ENCODE measurements around the gene CDKAL1.

The CDKAL1 gene

DNA sequence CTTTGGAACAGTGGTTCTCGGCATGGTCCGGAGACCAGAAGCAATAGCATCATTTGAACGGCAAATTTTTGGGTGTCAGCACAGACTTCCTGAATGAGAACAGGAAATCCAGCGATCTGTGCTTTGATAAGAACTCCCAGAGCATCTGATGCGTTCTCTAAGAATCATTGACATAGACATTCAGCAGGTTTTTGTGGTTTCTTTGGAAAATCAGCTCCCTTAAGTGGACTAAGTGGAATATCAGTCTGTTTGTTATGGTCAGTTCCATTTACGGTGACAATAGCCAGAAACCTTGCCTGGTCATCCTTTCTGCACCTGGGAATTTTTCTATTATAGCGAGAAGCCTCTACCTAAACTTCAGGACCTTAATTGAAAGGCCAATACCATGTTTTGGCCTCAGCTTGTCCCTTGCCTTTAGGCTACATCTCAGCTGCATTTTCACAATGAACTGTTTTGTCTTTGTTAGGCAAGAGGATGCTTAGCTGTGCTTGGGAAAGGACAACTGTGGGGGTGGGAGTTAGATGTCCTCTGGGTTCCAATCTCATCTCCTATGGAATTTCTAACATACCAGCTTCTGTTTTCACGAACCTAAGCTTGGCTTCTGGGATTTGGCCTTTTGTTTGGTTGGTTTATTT, 299.7 kb downstream of the CDKAL1 start:
- no peak overlapping the region for H3K4me2 ChIP-seq (ENCODE audit: insufficient read depth, low read length)
- no peak overlapping the region for H3K27ac ChIP-seq (ENCODE audit: low read length)

DNA sequence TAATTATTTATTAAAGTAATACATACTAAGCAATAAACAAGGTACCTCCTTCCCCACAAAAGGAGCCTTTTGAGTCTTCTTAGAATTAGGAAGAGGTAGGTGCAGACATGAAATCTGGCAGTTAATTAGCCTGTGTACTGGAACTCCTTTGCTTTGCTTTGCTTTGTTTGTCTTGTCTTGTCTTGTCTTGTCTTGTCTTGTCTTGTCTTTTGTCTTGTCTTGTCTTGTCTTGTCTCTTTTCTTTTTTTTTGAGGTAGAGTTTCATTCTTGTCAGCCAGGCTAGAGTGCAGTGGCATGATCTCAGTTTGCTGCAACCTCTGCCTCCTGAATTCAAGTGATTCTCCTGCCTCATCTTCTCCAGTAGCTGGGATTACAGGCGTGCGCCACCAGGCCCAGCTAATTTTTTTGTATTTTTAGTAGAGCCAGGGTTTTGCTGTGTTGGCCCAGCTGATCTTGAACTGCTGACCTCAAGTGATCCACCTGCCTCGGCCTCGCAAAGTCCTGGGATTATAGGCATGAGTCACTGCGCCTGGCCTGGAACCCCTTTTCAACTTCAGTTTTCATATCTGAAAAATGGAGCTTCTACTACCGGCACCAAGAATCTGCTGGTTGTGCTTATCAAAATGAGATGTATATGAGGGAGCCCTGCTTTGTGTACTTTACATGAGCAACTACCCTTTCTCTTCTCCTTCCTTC, 301.2 kb downstream of the CDKAL1 start:
- no peak overlapping the region for H3K4me2 ChIP-seq (ENCODE audit: insufficient read depth, low read length)
- no peak overlapping the region for H3K27ac ChIP-seq (ENCODE audit: low read length)
- H3K9ac ChIP-seq (ENCODE audit: low read depth, low read length) = no peak overlapping the region
- H3K9me3 ChIP-seq (ENCODE audit: insufficient read depth, low read length, severe bottlenecking) = no peaks in the 10 kb centered on the region
- no peaks in the 10 kb centered on the region for H3K27me3 ChIP-seq (ENCODE audit: insufficient read depth, low read length, poor library complexity)
- no peaks in the 10 kb centered on the region for H3K36me3 ChIP-seq (ENCODE audit: insufficient read depth, low read length)
- no peaks in the 10 kb centered on the region for H3K79me2 ChIP-seq (ENCODE audit: insufficient read depth, low read length)
- H2AFZ ChIP-seq (ENCODE audit: low read depth, low read length) = no peak overlapping the region
- peak; percentile 29; the same call in 2 of the 3 replicates for ATAC-seq (ENCODE audit: insufficient read depth, low read depth)
- no peak for DNase-seq
- H3K4me3 ChIP-seq (ENCODE audit: low read depth in 1 of 2, low read length in 2 of 2) = no peak overlapping the region
- no peaks in the 10 kb centered on the region for H4K20me1 ChIP-seq (ENCODE audit: insufficient read depth, low read length)
- no peak for TF ChIP-seq EZH2 (IDR thresholded peaks at IDR 0.05; ENCODE audit: borderline replicate concordance, low read depth, low read length, severe bottlenecking)
- TF ChIP-seq, protein P1, sequence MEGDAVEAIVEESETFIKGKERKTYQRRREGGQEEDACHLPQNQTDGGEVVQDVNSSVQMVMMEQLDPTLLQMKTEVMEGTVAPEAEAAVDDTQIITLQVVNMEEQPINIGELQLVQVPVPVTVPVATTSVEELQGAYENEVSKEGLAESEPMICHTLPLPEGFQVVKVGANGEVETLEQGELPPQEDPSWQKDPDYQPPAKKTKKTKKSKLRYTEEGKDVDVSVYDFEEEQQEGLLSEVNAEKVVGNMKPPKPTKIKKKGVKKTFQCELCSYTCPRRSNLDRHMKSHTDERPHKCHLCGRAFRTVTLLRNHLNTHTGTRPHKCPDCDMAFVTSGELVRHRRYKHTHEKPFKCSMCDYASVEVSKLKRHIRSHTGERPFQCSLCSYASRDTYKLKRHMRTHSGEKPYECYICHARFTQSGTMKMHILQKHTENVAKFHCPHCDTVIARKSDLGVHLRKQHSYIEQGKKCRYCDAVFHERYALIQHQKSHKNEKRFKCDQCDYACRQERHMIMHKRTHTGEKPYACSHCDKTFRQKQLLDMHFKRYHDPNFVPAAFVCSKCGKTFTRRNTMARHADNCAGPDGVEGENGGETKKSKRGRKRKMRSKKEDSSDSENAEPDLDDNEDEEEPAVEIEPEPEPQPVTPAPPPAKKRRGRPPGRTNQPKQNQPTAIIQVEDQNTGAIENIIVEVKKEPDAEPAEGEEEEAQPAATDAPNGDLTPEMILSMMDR (IDR thresholded peaks at IDR 0.05; ENCODE audit: borderline replicate concordance, extremely low read depth, low read length, poor library complexity, severe bottlenecking) = no peak
- H3K4me1 ChIP-seq (ENCODE audit: insufficient read depth, low read length) = peaks cover 50% of the 10 kb centered on the region

More for the DNA sequence above, 299.7 kb downstream of the CDKAL1 start:
- DNase-seq = no peak
- Histone ChIP-seq H3K9ac (ENCODE audit: low read depth, low read length) (no peak overlapping the region), H2AFZ (ENCODE audit: low read depth, low read length) (no peak overlapping the region), H3K4me1 (ENCODE audit: insufficient read depth, low read length) (peaks cover 37% of the 10 kb centered on the region), H3K27me3 (ENCODE audit: insufficient read depth, low read length, poor library complexity) (no peaks in the 10 kb centered on the region), H4K20me1 (ENCODE audit: insufficient read depth, low read length) (no peaks in the 10 kb centered on the region), H3K4me3 (ENCODE audit: low read depth in 1 of 2, low read length in 2 of 2) (no peak overlapping the region), H3K36me3 (ENCODE audit: insufficient read depth, low read length) (no peaks in the 10 kb centered on the region), H3K9me3 (ENCODE audit: insufficient read depth, low read length, severe bottlenecking) (no peaks in the 10 kb centered on the region), H3K79me2 (ENCODE audit: insufficient read depth, low read length) (no peaks in the 10 kb centered on the region)
- no peak for TF ChIP-seq EZH2 (IDR thresholded peaks at IDR 0.05; ENCODE audit: borderline replicate concordance, low read depth, low read length, severe bottlenecking)
- TF ChIP-seq, protein P1 (IDR thresholded peaks at IDR 0.05; ENCODE audit: borderline replicate concordance, extremely low read depth, low read length, poor library complexity, severe bottlenecking) = no peak
- ATAC-seq (ENCODE audit: insufficient read depth, low read depth) = no peak

DNA sequence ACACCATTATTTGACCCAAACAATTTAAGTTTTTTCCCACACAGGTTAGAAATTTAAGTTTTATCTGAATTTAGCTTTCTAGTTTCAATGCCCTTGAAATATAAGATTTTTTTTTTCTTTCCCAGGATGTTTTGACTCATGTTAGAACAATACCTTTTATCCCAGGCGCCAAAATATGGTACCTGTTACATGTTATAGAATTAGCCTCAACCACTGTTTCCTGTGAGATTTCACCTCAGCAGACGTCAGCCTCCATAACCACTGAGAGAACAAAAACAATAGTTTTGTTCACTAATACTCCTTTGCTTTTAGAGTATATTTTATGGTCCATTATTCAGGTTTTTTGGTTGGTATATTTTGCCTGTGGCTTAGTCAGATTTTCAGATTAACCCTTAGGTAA, 302.9 kb downstream of the CDKAL1 start:
- Histone ChIP-seq H3K79me2 (ENCODE audit: insufficient read depth, low read length) (no peaks in the 10 kb centered on the region), H3K4me3 (ENCODE audit: low read depth in 1 of 2, low read length in 2 of 2) (no peak overlapping the region), H3K36me3 (ENCODE audit: insufficient read depth, low read length) (no peaks in the 10 kb centered on the region), H3K9ac (ENCODE audit: low read depth, low read length) (no peak overlapping the region), H4K20me1 (ENCODE audit: insufficient read depth, low read length) (no peaks in the 10 kb centered on the region), H3K9me3 (ENCODE audit: insufficient read depth, low read length, severe bottlenecking) (no peaks in the 10 kb centered on the region), H3K4me1 (ENCODE audit: insufficient read depth, low read length) (peaks cover 67% of the 10 kb centered on the region), H3K27me3 (ENCODE audit: insufficient read depth, low read length, poor library complexity) (no peaks in the 10 kb centered on the region), H3K4me2 (ENCODE audit: insufficient read depth, low read length) (no peak overlapping the region), H3K27ac (ENCODE audit: low read length) (no peak overlapping the region), H2AFZ (ENCODE audit: low read depth, low read length) (no peak overlapping the region)
- no peak for DNase-seq
- no peak for TF ChIP-seq EZH2 (IDR thresholded peaks at IDR 0.05; ENCODE audit: borderline replicate concordance, low read depth, low read length, severe bottlenecking)
- TF ChIP-seq, protein P1 (IDR thresholded peaks at IDR 0.05; ENCODE audit: borderline replicate concordance, extremely low read depth, low read length, poor library complexity, severe bottlenecking) = no peak
- 0 out of 3 replicates have a peak, but pooled peaks have one; percentile 29 for ATAC-seq (ENCODE audit: insufficient read depth, low read depth)

All from DND-41 (cell line).